GM12878 (cell line): ENCODE data around the gene TMEM131L. TPM values are rescaled to one million over a fixed set of nuclear protein-coding genes. Genes with fewer than 3 reads are reported as not detected.

ENCODE experiments used
- BCL3 ChIP-seq: IDR thresholded peaks from 2 replicates; pipeline ENCODE4 v1.6.1; 2011; ENCODE audit warnings: borderline replicate concordance, low read depth, mild to moderate bottlenecking, moderate library complexity, low read length; ENCODE audit not compliant: insufficient read depth, poor library complexity, severe bottlenecking
- BCLAF1 ChIP-seq: fragments of 450-650 bp; IDR thresholded peaks from 2 replicates; pipeline ENCODE4 v1.6.1; 2017; ENCODE audit warnings: antibody characterized with exemption, mild to moderate bottlenecking, moderate library complexity
- CBX3 ChIP-seq: fragments of 200-600 bp; sonication (generic); IDR thresholded peaks from 2 replicates; pipeline ENCODE4 v1.6.1; 2016; ENCODE audit warnings: low read depth, borderline replicate concordance
- CBX5 ChIP-seq: sonication (generic); IDR thresholded peaks from 2 replicates; pipeline ENCODE4 v1.6.1; 2016; ENCODE audit warnings: low read depth, moderate library complexity, mild to moderate bottlenecking, inconsistent platforms
- CHD1 ChIP-seq: IDR thresholded peaks from 2 replicates; pipeline ENCODE4 v1.6.1; 2012; ENCODE audit warnings: low read depth, low read length, improper control_type of control experiment
- ESRRA ChIP-seq: IDR thresholded peaks from 2 replicates; pipeline ENCODE4 v1.6.1; 2012; ENCODE audit warnings: mild to moderate bottlenecking, low read length, improper control_type of control experiment
- GABPA ChIP-seq: IDR thresholded peaks from 2 replicates; pipeline ENCODE4 v1.6.1; 2014; ENCODE audit warnings: antibody characterized with exemption, low read depth, mild to moderate bottlenecking, inconsistent platforms
- JUNB ChIP-seq: IDR thresholded peaks from 2 replicates; pipeline ENCODE4 v1.6.1; 2016; ENCODE audit warnings: antibody characterized with exemption, mild to moderate bottlenecking
- MTA3 ChIP-seq: IDR thresholded peaks from 2 replicates; pipeline ENCODE4 v1.6.1; 2012; ENCODE audit warnings: low read length, inconsistent platforms, borderline replicate concordance
- MYB ChIP-seq: fragments of 150-350 bp; IDR thresholded peaks from 2 replicates; pipeline ENCODE4 v1.6.1; 2014; ENCODE audit warnings: mild to moderate bottlenecking, low read depth, low read length, borderline replicate concordance
- NR2F1 ChIP-seq: fragments of 450-650 bp; conservative IDR thresholded peaks from 2 replicates; pipeline ENCODE4 v1.6.1; 2017; ENCODE audit warnings: mild to moderate bottlenecking
- PAX5 ChIP-seq: IDR thresholded peaks from 2 replicates; pipeline ENCODE4 v1.6.1; 2011; ENCODE audit warnings: low read depth, low read length, borderline replicate concordance
- PKNOX1 ChIP-seq: fragments of 450-650 bp; IDR thresholded peaks from 2 replicates; pipeline ENCODE4 v1.6.1; 2016; ENCODE audit warnings: mild to moderate bottlenecking
- REST ChIP-seq: IDR thresholded peaks from 2 replicates; pipeline ENCODE4 v1.6.1; 2012; ENCODE audit warnings: mild to moderate bottlenecking, low read depth, low read length
- SMARCA5 ChIP-seq: fragments of 450-650 bp; IDR thresholded peaks from 2 replicates; pipeline ENCODE4 v1.6.1; 2017; ENCODE audit warnings: mild to moderate bottlenecking
- SMC3 ChIP-seq: IDR thresholded peaks from 2 replicates; pipeline ENCODE4 v1.6.1; 2011; ENCODE audit warnings: low read length, improper control_type of control experiment, borderline replicate concordance
- SUZ12 ChIP-seq: fragments of 200-600 bp; sonication (generic); IDR thresholded peaks from one replicate; pipeline ENCODE4 v1.6.1; 2018; ENCODE audit warnings: antibody characterized with exemption, mild to moderate bottlenecking; ENCODE audit not compliant: unreplicated experiment
- TCF7 ChIP-seq: IDR thresholded peaks from 2 replicates; pipeline ENCODE4 v1.6.1; 2014; ENCODE audit warnings: antibody characterized with exemption, borderline replicate concordance
- USF2 ChIP-seq: IDR thresholded peaks from 2 replicates; pipeline ENCODE4 v1.6.1; 2011; ENCODE audit warnings: low read depth, low read length, improper control_type of control experiment, borderline replicate concordance
- ZZZ3 ChIP-seq: IDR thresholded peaks from 2 replicates; pipeline ENCODE4 v1.6.1; 2011; ENCODE audit warnings: low read depth; ENCODE audit not compliant: control insufficient read depth, insufficient read length
- polyA plus RNA-seq, 11 experiments: library from polyadenylated mRNA; depleted of rRNA in 4 of 11; unstranded in 6 of 11; stranded (reverse) in 5 of 11; fragments of >200 nt; fragmentation: Nextera tagmentation in 4 of 11; fragmentation: Illumina TruSeq in 1 of 11; extraction: Ambion mirVana in 4 of 11; extraction: Trizol in 1 of 11; gene quantifications; 1 replicate in 1 of 11; 2 replicates in 10 of 11; pipeline versions ENCODE4 v1.2.1 to v1.2.3, GENCODE V29; 2011 to 2016; ENCODE audit warnings: inconsistent platforms in 2 of 11, missing spikeins in 2 of 11, low read depth in 1 of 11
- total RNA-seq, 4 experiments: library from RNA; depleted of rRNA in 3 of 4; stranded (reverse); fragments of >200 nt in 3 of 4; fragmentation: Illumina TruSeq in 1 of 4; extraction: Trizol in 1 of 4; gene quantifications; 2 replicates each; pipeline versions ENCODE4 v1.2.1 to v1.2.3, GENCODE V29; 2013 to 2021

Gene TMEM131L
- total and polyA plus RNA-seq, 10 of the 15 experiments (the other 5 are each of a cell fraction or from before 2014, with no cell fraction given): 8.5 to 101 (median 74.4) TPM

GRCh38 chr4:153466081-153466948 lies at the start of gene TMEM131L (continued):
- TF ChIP-seq GABPA (no peak), SUZ12 (no peak), BCLAF1 (no peak), USF2 (no peak), BCL3 (no peak), REST (no peak), NR2F1 (peak; percentile 15; the same call in 1 of the 2 replicates), CBX3 (no peak), SMC3 (peak; percentile 22; the same call in 1 of the 2 replicates), TCF7 (no peak), PKNOX1 (no peak), CHD1 (no peak), ZZZ3 (no peak), MYB (no peak), SMARCA5 (no peak), PAX5 (peak; percentile 6; the same call in 1 of the 2 replicates), ESRRA (no peak), JUNB (no peak), MTA3 (no peak), CBX5 (no peak; the same call in 1 of the 2 replicates)
